Nephron progenitor cell (in vitro differentiated cells): ENCODE results near the gene CDC42EP4.
A peak's percentile ranks its signal among the peaks of the same experiment; 100 is the strongest.

Experiments used
- DNase-seq: peaks from one replicate; pipeline ENCODE4 v3.0.0; 2021
- H3K27ac Mint-ChIP-seq: 2 replicates; pipeline ENCODE4 v1.8.0; 2021; ENCODE audit warnings: mild to moderate bottlenecking, moderate library complexity, mixed read lengths
- H3K27me3 Mint-ChIP-seq: 2 replicates; pipeline ENCODE4 v1.8.0; 2021; ENCODE audit warnings: mild to moderate bottlenecking, low read depth, mixed read lengths; ENCODE audit not compliant: poor library complexity
- H3K36me3 Mint-ChIP-seq: 2 replicates; pipeline ENCODE4 v1.8.0; 2021; ENCODE audit warnings: low read depth, mixed read lengths
- H3K4me1 Mint-ChIP-seq: 2 replicates; pipeline ENCODE4 v1.8.0; 2021; ENCODE audit warnings: mixed read lengths
- H3K4me3 Mint-ChIP-seq: 2 replicates; pipeline ENCODE4 v1.8.0; 2021; ENCODE audit warnings: mild to moderate bottlenecking, moderate library complexity, mixed read lengths
- H3K9me3 Mint-ChIP-seq: 2 replicates; pipeline ENCODE4 v1.8.0; 2021; ENCODE audit warnings: mild to moderate bottlenecking, moderate library complexity, mixed read lengths
- TF ChIP-seq, protein P1 (sequence below): fragments of 200-600 bp; sonication (generic); IDR thresholded peaks from 2 replicates; pipeline ENCODE4 v1.5.0; 2021; ENCODE audit warnings: antibody characterized with exemption

CDC42EP4 gene

DNA sequence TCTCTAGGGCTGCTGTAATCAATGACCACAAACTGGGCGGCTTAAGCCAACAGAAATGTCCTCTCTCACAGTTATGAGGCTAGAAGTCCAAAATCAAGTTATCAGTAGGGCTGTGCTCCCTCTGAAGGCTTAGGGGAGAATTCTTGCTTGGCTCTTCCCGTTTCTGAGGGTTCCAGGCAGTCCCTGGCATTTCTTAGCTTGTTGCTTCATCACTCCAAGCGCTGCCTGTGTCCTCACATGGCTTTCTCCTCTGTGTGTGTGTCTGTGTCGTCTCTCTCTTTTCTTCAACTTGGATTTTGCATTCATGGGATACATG lies 13.7 kb upstream of the CDC42EP4 start:
- DNase-seq = no peak
- Mint-ChIP-seq H3K27me3 (peaks cover 8% of the 10 kb centered on the region), H3K27ac (peak overlapping the region; percentile 62), H3K4me3 (peak overlapping the region; percentile 14), H3K9me3 (no peaks in the 10 kb centered on the region), H3K36me3 (no peaks in the 10 kb centered on the region), H3K4me1 (peaks cover 58% of the 10 kb centered on the region)
- TF ChIP-seq, protein P1, sequence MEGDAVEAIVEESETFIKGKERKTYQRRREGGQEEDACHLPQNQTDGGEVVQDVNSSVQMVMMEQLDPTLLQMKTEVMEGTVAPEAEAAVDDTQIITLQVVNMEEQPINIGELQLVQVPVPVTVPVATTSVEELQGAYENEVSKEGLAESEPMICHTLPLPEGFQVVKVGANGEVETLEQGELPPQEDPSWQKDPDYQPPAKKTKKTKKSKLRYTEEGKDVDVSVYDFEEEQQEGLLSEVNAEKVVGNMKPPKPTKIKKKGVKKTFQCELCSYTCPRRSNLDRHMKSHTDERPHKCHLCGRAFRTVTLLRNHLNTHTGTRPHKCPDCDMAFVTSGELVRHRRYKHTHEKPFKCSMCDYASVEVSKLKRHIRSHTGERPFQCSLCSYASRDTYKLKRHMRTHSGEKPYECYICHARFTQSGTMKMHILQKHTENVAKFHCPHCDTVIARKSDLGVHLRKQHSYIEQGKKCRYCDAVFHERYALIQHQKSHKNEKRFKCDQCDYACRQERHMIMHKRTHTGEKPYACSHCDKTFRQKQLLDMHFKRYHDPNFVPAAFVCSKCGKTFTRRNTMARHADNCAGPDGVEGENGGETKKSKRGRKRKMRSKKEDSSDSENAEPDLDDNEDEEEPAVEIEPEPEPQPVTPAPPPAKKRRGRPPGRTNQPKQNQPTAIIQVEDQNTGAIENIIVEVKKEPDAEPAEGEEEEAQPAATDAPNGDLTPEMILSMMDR = no peak

GRCh38 chr17:73324711-73325526 lies 13.1 kb upstream of the CDC42EP4 start:
- DNase-seq = no peak
- Mint-ChIP-seq H3K36me3 (no peaks in the 10 kb centered on the region), H3K27ac (peak overlapping the region; percentile 64), H3K4me1 (peaks cover 63% of the 10 kb centered on the region), H3K4me3 (no peak overlapping the region), H3K27me3 (peaks cover 8% of the 10 kb centered on the region), H3K9me3 (no peaks in the 10 kb centered on the region)
- TF ChIP-seq, protein P1 = no peak

GRCh38 chr17:73324160-73324475 lies 12.3 kb upstream of the CDC42EP4 start:
- Mint-ChIP-seq H3K36me3 (no peaks in the 10 kb centered on the region), H3K27me3 (peaks cover 7% of the 10 kb centered on the region), H3K4me1 (peaks cover 70% of the 10 kb centered on the region), H3K4me3 (peak overlapping the region; percentile 46), H3K9me3 (no peaks in the 10 kb centered on the region), H3K27ac (peak overlapping the region; percentile 85)
- no peak for DNase-seq
- TF ChIP-seq, protein P1 = no peak

DNA sequence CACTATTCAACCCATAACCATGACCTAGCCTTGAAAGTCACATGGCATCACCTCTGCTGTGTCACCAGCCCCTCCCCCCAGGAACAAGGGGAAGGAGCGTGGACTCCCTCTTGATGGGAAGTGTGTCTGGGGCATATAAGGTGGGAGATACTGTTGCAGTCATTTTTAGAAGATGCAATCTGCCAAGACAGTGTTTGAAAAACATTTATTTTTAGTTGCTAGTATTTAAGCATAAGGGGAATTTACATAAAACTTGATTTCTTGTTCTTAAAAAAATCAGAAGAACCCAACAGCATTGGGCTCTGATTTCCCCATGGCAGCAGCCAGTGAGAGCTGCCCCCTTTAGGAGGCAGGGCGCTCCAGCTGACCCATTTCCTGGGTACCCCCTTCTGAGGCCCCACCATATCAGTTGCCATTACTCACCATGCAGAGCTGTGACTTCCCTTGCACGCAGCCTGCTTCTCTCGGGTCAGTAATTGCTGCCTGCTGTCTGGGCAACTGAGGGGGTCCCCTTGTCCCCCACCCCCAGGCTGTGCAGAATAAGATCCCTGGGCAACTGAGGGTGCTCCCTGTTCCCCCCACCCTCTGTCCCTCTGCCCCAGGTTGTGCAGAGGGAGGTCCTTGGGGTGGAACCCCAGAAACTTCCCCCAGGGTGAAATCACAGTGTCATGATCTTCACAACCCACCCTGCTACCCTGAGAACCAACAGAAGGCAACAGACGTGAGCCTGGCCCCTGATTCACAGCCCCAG lies 11.8 kb upstream of the CDC42EP4 start:
- no peak for DNase-seq
- no peak overlapping the region for H3K27ac Mint-ChIP-seq
- H3K36me3 Mint-ChIP-seq = no peaks in the 10 kb centered on the region
- peak overlapping the region; percentile 45 for H3K4me3 Mint-ChIP-seq
- TF ChIP-seq, protein P1 = no peak
- H3K9me3 Mint-ChIP-seq = no peaks in the 10 kb centered on the region
- peaks cover 3% of the 10 kb centered on the region for H3K27me3 Mint-ChIP-seq
- peaks cover 69% of the 10 kb centered on the region for H3K4me1 Mint-ChIP-seq

DNA sequence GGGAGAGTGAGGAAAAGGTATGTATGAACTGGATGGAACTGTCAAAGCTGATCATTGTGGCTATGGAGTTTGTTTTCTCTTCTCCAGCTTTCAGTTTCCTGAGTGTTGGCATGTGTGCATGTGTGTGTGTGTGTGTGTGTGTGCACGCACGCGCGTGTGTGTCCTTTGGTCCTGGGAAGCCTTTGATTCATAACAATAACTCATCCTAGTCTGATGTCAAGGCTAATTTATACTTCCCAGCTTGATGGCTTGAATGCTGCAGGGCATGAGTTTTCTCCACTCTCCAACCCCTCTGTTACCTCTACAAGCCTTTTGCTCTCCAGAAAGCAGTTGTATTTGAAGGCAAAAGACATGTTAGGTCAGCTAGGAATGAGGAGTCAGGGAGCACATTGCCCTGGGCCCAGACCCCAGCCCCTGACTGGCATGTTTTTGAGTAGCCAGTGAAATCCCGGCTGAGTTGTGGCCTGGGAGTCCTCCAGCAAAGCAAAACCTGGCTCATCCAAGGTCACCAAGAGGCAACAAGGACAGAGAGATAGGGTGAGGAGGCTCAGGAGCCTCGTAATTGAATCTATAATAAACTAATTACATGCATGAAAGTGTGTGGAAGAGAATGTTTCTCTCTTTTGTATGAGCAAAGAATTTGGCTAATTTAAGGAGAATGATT lies 8.9 kb upstream of the CDC42EP4 start:
- Mint-ChIP-seq H3K9me3 (no peaks in the 10 kb centered on the region), H3K27me3 (peaks cover 6% of the 10 kb centered on the region), H3K4me3 (no peak overlapping the region), H3K4me1 (peaks cover 80% of the 10 kb centered on the region), H3K36me3 (no peaks in the 10 kb centered on the region), H3K27ac (no peak overlapping the region)
- TF ChIP-seq, protein P1 = no peak
- DNase-seq = no peak
